ENCODE data around the gene CHI3L1.

Gene CHI3L1

DNA sequence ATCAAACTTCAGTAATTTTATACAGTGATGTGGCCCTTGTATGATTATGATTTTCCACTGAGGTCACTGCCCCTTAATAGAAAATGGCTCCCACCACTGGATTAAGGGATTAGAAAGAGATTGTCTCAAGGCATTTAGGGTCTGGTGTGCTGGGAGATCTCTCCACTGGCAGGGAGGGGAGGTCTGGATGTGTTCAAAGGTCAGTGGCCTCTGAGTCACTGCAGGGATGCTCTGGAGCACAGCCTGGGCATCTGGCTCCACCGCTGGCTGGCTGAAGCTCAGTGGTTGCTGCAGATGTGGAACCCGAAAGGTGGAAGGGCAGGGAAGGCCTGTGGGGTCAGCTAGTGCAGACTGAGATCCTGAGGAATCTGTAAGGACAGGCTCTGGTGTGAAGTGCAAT, 18.3 kb upstream of the CHI3L1 start:
- no peak for DNase-seq

DNA sequence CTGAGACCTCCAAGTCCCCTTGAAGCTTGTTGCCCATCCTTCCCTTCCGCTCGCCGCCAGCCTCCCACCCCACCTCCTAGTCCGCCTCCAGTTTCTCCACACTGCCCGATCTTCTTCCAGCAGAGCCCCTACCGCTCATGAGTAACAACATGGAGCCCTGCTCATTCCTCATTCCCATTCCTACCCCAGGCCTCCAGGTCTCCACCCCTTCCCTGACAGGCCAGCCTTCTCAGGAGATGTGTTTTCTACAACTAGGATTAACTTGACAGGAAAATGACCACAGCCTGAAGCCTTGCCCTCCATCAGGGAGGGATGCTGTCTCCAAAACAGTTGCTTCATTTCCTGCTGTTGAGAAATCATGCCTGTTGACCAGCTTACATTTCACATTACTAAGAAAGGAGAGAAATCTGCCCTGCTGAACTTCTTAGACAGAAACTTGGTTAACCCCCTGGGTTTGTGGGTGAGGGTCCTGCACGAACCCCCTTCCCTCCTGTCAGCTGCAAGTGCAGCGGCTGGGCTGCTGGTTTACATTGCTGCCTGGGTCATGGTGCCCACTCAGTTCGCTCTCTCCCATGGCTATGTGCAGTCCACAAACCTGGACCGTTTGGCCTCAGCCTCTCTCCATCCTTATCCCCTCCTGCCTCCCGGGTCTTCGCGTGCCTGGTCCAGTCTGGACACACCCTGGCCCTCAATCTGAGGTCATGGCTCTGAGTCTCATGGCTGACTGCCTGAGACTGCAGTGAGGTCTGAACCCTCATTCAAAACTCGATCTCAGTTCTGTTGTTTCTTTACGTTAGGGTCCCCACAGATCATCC, 16.1 kb upstream of the CHI3L1 start:
- no peak for DNase-seq

DNA sequence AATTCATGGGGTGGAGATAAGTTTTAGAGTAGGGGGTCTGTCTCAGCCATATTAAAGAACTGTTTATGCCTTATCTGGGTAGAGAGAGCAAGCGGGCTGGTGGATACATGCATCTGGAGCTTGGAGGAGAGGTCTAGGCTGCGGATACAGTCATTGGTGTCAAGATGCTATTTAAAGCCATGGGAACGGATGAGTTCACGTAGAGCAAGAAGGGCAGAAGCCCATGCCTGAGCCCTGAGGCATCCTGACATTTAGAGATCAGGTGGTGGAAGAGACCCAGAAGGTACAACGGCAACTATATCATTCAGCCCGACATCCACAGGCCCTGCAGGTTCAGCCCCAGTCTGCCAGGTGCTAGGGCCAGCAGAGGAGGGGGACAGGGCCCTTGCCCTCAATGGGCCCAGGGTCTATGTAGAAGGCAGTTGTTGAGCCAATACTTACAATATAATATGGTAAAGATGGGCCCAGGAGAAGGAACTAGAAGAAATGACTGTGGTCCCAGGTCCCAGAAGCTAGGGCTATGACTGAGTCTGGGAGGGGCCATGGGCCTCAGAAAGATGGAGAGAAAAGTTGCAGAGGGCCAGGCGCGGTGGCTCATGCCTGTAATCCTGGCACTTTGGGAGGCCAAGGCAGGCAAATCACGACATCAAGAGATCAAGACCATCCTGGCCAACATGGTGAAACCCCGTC, 15.2 kb upstream of the CHI3L1 start:
- DNase-seq = no peak

DNA sequence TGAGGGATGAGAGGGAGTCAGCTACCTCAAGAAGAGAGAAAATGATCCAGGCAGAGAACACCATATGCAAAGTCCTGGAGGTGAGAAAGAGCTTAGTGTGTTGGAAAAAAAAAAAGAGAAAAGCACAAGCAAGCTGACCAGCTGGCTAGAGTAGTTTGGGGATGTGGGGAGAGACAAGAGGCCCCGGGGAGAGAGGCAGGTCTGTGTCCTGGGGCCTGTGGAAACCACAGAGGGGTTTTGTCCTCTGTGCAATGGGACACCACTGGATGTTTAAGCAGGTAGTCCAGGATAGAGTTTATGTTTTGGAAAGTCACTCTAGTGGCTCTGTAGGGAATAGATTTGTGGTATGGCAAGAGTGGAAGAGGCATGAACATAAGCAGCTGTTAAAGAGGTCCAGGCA, 14.4 kb upstream of the CHI3L1 start:
- DNase-seq = no peak

DNA sequence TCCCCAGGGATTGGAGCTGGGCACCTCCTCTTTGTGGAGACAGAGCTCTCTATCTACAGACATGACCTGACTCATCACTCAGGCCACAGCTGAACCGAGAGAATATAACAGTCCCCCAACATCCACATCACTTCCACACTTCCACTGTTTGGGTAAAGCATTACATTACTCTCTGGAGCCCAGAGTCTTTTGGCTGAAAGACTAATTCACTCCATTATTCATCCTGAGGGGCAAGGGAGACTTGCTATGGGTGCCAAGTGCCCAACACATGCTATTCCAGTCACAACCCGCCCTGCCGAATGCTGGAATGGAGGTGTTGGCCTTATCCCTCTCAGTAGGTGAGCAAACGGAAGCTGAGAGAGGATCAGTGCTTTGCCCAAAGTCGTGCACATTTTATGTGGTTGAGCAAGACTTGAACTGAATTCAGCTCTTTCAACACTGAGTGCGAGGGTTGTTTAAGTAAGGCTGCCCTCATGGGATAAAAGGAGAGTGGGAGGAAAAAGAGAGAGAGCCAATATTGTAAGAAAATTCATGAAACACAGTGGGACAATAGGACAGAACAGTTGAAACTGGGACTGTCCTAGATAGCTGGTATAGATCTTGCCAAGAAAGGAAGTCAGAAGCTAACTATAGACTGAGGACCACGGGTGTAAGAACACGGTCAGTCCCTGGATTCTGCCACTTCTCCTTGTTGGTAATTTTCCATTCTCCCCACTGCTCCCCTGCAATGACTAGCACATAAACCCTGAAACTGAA, 13.5 kb upstream of the CHI3L1 start:
- DNase-seq = no peak

DNA sequence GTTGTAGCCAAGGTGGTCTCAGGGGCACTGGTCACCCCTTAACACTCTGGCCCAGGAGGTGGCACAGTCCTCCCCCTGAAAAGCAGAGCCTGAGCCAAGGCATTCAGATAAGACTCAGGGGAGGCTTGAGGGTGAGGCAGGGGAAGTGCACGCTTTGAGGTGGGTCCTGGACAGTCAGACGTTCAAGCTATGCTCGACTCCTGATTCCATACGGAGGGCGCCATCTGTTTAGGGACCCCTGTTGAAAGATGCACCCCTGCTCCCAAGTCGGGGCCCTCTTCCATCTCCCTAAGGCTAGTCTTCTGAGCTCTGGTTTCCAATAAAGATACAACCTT, 12.9 kb upstream of the CHI3L1 start:
- no peak for DNase-seq

DNA sequence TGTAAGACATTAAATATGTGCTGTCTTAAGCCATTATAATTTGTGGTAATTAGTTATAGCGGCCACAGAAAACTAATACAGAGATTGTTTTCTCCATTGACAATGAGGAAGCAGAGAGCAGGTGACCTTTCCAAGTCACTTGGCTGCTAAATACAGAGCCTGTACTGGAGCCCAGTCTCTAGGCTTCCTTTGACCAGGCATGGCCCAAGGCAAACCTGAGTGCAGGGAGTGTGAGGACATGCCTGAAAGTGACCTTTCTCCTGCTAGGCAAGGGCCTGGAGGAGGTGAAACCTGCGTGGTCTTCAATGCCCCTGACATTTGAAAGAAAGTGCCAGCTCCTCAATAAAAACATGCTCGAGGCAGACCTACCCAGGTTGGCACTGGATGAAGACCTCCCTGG, 12.5 kb upstream of the CHI3L1 start:
- DNase-seq = no peak

DNA sequence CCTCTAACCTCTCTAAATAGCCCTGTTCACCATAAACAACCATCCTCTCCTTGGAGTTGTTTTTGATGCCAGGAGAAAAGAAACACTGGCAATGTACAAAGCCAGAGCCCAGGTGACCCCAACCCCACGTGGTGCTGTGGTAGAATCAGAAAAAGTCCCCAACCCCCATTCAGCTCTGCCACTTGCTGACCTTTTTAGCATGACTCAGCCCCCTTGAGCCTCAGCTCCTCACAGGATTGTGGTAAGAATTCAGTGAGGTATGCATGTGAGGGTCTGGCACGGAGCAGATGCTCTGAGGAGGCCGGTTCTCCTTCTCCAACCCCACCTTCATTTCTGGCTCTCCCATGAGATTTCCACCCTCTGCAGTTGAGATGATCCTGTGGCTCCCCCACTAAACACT, 11.1 kb upstream of the CHI3L1 start:
- no peak for DNase-seq

DNA sequence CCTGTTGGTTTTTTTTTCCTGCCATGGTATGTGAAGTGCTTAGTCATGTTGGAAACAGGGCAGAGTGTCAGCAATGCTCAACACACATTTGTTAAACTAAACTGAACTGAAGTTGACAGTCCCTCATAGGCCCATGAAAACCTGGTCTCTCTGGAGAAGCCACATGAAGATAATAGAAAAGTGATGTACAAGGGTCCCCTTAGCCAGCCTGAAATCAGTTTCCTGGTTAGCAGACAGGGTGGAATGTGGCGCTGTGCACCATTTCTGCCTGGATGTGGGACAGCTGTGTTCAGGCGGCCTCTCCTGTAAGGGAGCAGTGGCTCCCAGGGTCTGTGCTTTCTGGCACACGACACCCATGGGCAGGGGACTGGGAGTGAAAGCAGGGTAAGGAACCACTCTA, 9.9 kb upstream of the CHI3L1 start:
- DNase-seq = no peak

DNA sequence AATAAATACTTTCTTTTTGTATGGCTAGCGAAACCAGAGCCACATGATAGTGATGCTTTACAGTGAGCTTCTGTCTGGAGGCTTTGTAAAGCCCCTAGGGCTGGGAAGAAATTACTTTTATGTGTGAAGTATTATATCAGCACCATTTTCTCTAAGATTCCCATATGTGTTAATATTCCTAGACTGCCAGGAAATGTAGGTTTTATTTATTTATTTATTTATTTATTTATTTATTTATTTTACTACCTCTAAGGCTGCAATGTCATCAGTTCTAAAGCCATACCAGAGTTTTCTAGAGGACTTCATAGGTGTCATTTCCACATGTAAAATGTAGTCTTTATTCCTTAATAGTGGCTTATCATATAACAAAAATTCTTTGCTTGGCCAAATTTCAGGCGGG, 4.4 kb upstream of the CHI3L1 start:
- no peak for DNase-seq

DNA sequence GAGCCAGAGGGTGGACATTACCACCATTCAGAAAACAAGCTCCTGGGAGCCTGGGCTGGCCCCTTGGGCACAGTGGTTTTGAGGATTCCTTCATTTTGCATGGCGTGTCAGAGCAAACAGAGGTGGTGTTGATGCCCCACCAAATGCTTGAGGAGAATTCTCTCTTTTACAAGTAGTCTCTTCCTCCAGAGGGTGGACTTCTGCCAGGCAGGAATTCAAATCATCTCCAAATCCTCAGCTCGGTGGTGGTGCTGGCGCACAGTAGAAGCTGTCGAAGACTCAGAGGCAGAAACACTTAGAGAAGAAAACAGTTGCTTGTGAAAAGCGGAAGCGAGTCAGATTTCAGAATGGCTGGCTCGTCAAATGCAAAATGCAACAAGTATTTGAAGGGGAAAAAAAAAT, 3.4 kb upstream of the CHI3L1 start:
- no peak for DNase-seq

DNA sequence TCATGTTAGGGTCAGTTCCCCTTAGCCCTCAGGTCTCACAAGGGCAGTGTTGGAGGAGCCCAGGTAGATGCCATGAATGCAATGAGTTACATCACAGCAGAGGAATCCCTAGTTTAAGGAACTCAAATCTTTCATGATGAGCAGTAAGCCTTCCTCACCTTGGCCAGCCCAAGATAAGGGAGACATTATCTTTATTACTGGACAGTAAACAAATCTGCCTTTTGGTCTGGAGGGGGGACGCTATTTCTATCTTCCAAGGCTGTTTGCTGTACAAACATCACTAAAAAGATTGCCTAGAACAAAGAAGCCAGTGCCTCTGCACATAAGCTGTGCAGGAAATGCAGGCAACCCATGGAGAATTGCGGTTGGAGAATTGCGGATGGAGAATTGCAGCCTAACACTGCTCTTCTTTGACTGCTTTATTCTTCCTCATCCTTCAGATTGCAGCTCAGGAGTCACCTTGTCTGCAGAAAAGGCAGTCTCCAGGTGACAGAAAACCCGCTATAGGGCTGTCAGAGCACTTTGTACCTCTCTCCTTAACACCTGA, 2.3 kb upstream of the CHI3L1 start:
- DNase-seq = no peak

DNA sequence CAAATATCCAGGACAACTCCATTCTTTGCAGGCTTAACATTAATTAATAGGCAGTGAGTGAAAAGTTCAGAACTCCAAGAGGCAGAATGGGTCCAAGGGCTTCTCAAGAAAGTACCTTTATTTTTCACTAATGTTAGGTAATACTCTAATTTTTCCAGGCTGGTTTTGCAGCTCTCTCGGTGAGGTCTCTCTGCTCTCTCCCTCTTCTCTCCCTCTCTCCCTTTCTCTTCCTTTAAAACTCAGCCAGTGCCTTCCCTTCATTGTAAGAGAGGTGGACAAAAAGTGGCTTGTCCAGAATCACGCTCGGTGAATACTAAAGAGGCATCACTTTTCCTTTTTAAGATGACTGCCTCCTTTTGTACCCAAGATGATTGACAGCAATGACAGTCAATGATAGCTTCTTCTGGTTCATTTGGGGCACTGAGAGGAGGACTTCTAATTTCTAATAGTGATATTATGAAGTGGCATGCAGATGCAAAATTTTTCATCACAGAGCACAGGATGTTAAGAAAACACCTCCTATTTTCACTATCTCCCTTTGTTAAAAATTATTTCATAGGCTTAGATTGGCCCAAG, 1.3 kb upstream of the CHI3L1 start:
- DNase-seq = no peak

DNA sequence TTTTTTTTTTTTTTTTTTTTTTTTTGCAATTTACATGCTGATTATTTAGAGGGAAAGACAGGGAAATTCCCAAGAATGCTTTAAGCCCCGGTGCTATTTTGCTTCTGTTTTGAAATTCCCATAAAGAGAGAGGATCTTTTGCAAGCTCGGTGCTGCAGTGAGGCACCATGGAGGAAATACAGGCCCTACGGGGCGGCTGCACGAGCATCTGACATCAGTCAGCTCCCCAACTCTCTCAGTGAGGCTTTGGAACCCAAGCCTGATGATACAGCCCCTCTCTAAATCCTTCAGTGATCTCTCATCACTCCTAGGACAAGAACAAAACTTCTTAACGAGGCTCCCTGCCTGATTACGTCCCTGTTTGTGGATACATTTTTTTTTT, 791 bp upstream of the CHI3L1 start:
- no peak for DNase-seq

DNA sequence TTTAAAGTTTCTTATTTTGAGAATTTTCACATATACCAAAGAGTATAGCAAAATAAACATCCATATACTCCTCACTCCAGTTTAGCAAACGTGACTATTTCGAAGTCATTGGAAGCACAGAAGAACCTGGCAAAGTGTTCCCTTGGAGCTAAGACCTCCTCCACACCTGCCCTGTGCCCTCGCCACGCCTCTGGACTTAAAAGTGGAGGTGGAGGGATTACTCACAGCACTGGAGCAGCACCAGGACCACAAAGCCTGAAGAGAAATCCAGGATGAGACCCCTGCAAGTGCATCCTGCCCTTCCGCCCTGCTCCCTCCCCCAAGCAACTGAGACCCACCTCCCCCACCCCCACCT, 436 bp downstream of the CHI3L1 start:
- no peak for DNase-seq

DNA sequence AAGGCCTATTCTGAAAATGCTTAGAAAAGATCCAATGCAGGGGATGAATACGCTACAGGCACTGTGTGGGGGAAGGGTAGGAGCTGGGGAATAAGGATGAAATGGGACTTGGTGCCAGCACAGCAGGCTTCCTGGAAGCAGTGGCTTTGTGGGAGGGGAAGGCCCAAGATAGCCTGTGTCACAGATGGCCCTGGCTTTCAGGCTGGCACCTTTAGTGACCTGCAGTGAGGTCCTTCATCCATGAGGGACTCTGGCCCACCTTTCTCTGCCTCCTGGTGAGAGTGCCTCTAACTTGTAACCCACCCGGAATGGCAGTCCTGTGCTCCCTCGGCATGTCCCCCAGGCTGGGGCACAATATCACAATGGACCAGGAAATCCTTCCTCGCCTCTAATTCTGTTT, 919 bp downstream of the CHI3L1 start:
- DNase-seq = no peak

DNA sequence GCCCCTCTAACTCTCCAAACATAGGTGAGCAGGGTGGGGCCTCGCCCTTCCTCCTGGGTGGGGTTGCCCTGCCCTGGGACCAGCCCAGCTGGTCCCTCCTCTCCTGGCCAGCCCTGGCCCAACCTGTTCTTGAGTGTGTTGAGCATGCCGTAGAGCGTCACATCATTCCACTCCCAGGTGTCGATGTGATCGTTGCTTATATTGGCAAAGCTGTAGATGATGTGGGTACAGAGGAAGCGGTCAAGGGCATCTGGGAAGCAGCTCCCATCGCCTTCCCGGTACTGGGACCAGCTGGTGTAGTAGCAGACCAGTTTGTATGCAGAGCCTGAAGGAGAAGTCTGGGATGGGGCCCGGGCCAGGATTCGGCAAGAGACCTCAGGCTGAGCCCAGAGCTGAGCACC, 1.4 kb downstream of the CHI3L1 start:
- no peak for DNase-seq

DNA sequence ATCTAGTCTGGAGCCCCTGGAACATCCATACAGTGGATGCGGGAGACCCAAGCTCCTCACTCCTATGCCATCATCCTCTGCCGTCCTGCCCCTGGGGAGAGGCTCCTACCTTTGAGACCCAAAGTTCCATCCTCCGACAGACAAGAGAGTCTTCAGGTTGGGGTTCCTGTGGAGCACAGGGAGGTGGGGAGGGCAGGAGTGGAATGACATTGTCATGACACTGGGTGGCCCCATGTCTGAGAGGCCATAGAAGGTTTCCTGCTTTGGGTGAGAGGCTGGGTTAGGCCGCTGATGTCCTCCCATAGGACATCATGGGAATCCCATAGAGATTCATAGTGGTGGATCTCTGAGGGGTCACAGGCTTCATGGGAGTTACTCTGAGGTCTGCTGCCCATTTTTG, 2.0 kb downstream of the CHI3L1 start:
- DNase-seq = no peak

DNA sequence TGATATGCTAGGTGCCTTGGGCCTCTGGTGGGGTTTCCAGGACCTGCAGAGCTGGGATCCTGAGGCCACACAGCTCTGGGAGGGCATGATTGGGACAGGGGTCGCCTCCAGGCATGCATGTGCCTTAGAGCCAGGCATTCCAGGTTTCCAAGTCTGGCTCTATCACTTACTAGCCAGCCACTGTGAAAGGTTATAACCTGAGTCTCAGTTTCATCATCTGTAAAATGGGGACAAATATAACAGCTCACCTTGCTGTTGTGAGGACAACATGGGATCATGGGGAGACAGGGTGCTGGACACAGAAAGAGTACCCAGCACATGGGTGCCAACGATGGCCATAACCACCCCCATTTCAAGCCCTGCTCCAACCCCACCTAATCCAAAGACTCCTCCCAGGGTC, 2.7 kb downstream of the CHI3L1 start:
- DNase-seq = no peak

DNA sequence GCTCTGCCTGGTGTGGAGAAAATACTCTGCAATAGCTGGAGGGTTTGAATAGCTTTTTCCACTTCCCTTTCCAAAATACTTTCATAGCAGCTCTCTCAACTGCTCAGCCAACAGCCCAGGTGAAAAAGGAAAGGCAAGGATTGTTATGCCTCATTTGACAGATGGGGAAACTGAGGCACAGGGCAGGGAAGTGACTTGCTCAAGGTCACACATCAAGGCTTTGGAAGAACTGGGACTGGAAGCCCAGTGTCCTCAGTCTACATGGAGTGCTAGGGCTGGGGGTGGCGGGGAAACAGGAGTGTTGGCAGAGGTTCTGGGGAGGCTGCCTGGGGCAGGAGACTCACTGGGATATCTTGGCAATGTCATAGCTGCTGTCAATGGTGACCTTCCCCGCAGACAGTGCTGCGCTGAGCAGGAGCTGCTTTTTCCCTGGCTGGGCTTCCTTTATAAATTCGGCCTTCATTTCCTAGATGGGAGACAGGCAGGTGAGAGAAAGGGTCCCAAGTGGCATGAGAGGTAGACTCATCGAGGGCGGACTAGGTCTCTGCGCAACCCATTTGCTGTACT, 4.0 kb downstream of the CHI3L1 start:
- DNase-seq = no peak

DNA sequence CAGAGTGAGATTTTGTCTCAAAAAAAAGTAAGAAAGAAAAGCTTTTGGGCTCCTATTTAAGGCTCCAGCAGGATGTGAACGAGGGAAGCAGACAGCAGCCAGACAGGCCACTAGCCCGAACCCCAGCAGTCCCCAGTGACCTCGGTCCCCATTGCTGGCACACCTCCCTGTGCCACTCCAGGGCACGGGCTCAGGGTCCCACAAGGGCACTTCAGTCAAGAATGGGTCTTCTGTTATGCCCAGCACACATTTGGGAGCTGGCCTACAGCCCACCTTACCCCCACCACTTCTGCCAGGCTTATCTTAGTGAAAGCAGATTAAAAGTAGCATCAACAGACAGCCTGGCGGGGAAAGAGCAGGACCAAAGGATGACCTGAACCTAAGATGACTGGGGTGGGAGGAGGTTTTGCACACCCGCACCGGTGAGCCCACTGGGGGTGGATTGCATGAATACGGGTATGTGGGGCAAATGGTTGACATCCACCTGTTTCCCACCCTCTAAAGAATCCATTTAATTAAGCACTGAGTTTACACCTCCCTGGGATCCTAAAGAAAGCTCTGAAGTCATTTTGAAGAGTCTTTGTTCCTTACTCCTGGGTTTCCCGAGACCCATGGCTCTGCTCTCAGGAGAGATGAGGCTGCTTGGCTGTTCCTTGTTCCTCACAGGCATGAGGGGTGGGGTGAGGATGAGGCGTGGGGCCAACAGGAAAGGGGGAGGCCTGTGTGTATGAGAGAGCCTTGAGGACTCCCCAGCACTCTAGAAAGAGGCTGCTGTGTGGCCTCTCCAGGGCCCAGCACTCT, 4.7 kb downstream of the CHI3L1 start:
- DNase-seq = no peak

DNA sequence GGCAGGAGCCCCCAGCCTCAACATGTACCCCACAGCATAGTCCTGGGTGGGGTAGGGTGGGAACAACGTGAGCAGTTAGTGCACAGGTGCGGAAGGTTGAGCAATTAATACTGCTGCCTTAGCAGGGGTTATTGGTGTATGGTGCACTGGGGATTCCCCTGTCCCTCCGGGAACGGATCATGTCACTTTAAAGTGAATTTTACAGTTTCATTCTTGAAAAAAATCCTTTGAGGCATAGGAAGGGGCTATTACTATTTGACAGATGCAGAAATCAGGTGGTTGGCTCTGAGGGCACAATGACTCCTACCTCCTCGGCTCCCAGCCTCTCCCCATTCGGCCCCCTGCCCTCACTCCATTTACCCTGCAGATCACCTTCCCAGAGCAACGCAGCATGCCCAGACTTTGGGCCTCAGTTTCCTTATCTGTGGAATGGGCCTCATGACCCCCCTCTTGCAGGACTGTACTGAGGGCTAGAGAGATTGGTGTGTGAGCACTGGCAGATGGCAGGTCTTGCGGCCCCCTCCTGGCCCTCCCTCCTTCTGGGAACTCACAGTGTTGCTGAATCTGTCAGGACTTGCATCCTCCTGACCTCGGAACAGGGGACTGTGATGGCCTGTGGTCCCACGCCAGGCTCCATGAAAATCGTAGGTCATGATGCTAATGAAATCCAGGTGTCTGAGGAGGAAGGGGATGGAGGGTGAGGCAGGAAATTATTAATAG, 5.7 kb downstream of the CHI3L1 start:
- DNase-seq = no peak
